Activated CD8-positive, alpha-beta memory T cell treated with anti-CD3 and anti-CD28 coated beads, Interleukin-2, amount 50 U/mL, for 1 hour (primary cell): Measurements from ENCODE around the gene DGKD.

Source experiments
- DNase-seq: peaks from one replicate; pipeline ENCODE4 v3.0.0-alpha.2; 2020; ENCODE audit errors: extremely low read depth

The DGKD gene

DNA sequence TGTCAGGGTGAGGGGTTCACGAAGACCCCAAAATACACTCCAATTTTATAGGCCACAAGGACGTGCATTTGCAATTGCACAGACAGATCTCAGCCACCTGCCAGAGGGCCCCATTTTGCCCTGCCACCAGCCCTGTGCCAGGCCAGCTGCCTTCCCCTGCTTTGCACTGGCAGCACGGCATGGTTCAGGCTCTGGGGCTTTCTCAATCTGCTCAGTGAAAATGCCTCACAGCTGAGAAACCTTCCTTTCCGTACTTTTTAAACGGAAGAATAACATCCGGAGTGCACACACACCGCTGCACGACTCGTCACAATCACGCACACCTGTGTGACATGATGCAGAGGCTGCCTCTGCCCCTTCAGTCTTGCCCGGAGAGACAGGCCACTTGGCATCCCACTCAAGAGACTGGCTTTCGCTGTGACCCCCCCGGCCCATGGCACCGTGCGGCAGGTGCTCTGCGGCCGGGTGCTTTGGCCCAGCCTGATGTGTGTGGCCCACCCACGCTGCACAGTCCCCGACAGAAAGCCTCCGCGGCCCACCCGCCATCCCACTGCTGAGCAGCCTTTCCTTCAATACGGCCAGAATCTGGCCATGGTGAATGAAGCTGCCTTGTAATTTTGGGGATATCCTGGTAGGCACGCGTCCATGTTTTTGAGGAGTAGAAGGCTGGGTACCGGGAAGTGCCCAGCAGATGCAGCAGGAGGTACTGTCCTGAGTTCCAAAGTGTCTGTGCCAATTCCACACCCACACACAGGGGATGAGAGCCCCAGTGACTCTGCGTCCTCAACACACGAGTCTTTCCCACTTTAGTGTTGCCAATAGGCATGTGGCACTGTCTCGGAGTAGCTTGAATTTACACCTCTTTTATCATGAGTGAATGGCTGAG lies 123.5 kb downstream of the DGKD start:
- no peak for DNase-seq

DNA sequence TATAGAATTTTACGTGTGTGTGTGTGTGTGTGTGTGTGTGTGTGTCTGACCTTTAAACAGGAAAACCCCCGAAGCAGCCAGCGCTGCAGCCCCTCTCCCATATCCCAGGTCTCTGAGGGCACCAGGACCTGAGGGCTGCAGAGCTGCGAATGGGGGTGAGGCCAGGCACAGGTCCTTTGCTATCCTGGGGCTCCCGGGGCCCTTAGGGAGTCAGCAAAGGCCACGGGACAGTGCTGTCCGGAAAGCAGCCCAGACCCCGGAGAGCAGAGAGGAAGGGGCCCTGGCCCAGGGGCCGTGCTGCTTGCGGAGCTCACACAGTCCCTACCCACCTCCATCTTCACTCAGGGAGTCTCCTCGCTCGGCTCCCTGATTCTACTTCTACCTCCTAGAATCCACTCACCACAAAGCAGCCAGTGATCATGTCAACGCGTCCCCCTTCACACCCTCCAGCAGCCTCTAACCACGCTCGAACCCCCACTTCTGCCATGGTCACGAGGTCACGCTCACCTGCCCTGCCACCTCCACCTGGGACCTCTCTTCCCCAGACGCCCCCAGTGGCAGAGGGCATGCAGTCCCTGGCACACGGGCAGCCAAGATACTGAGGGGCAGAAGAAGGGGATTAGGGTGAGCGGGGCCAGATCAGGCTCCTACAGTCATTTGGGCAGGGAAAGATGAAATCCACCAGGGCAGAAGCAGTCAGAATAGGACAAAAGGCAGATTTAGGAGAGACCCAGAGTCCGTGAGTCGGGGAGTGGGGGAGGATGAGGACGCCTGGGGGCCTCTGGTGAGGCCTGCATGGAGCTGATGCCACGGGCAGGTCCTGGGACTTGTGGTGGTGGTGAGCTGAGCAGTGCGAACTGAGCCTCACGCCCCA lies 125.6 kb downstream of the DGKD start:
- DNase-seq, result no peak

DNA sequence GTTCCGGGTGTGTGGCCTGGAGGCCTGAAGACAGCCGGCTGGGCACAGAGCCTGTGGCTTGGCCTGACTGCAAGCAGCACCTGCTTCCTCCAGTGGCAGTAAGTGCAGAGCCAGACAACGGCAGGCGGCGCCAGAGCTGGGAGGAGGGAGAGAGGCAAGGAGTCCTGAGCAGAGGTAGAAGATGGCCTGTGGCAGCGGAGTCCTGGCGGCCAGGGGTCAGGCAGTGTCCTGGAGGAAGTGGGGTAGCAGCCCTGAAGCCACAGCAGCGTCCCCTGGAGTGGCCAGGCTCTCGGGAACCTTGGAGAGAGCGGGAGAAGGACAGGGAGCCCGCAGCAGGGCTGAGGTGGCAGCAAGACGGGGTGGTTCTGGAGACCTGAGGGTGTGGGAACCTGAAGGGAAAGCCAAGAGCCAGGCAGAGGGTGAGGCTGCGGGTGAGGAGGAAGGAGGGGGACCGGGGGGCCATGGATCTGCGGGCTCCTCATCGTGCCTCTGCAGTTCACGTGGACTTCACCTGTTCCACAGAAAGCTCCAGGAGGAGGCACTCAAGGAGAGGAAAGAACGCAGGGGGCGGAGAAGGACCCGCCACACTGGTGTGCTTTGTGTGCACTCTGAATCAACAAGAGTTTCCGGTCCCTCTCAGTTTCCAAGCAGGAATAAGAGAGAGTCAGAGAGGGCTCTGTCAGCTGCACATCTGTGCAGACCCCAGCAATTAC lies 126.4 kb downstream of the DGKD start:
- no peak for DNase-seq

DNA sequence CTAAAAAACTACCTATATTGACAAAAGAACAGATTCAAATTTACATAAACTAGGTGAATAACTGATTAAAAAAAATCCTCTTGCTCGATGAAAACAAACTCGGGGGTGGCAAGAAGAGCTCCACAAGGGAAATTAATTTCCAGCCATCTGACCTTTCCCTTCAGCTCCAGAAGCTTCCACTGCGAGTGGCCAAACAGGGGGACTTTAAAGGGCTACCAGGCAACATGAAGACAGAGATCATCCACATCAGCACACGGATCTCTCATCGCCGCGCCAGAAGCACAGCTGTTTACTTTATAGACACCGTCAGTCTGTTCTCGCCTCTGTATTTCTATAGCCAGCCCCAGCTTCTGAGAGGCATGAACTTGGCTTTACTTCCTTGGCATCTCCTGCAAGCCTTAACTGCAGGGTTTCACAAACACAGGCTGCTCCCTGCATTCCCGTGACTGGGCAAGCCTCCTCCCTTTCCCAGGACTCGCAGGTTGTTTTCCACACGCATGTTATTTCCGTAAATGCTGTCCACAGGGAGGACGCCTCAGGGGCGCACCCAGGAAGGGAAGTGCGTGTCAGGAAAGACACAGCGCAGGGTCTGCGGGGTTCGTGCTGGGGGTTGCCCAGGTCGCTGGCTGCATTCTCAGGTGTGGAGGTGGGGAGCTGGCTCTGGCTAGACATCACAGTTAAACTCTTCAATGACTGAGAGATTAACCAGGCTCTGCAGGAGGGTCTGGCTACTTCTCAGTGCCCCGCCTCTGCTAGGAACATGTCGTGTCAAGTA lies 127.3 kb downstream of the DGKD start:
- DNase-seq, result no peak

DNA sequence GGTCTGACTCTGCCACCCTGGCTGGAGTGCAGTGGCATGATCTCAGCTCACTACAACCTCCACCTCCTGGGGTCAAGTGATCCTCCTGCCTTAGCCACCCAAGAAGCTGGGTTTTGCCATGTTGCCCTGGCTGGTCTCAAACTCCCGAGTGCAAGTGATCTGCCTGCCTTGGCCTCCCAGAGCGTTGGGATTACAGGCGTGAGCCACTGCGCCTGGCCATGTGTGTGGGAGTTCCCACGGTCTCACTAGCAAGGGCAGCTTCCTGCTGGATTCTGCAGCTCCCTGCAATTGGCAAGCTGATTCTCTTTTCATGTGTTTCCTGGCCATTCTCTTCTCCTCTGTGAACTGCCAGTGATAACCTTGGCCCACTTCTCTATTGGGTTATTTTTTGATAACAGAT lies 128.3 kb downstream of the DGKD start:
- DNase-seq, result no peak

DNA sequence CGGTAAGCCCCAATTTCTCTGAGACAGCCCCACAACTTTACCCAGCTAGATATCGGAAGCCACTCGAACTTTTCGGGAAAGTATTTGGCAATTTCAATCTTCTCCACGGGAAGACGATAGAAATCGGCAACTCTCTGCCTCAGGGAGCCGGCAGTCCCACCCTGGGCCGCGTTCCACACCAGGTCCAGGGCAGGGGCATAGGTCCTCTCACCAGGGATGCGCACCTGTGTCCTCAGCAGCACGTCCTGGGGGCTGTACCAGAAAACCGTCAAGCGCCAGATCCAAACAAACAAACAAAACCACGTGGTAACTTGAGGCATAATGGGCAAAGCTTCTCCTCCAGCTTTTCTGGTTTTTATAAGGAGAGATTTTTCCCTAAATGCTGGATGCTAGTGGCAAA lies 131.4 kb downstream of the DGKD start:
- DNase-seq, result no peak

DNA sequence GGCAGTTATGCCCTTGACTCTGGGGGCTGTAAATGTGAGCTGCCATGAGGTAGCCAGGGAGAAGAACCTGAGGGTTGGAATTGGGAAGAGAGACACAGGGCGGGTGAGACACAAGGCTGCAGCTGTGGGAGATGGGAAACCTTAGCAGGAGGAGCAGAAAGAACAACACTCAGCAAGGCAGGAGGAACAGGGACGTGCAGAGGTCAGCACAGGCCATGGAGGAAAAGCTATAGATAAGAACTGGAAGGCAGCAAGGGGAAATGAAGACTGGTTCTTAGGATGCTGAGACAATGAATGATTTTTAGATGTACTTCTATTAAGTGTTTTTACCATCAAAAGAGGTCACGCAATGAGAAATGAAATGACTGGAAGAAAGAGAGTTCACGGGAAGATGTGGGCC lies 132.1 kb downstream of the DGKD start:
- no peak for DNase-seq

DNA sequence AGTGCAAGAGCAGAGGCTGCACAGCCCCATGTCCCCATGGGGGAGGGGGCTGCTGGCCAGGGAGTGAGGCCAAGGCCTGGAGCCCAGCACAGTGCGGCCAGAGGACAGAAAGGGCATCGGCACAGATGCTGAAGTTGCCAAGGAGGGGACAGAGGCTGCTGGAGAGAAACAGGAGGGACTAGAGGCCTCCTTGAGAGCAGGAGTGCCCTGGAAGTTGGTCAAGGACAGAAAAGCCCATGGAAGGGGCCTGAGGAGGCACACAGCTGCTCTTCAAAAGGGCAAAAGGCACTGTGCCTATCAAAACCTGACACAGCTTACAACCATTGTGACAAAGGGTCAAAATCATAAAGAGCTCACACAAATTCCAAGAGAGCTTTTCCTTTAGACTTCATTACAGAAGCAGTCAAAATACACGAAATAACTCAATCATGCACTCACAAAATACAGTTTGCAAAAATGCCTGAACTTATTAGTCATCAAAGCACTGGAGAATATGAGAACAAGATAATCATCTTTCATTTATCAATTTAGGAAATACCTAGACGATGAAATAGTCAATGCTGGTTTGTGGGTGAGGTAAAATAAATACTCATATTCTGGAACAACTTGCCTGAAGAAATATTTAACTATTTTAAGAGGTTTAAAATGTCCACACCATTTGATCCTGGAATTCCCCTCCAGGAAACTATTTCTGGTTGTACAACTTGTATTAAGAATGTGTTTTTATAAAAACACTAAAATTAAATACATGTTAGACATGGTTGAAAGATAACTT lies 132.7 kb downstream of the DGKD start:
- no peak for DNase-seq

DNA sequence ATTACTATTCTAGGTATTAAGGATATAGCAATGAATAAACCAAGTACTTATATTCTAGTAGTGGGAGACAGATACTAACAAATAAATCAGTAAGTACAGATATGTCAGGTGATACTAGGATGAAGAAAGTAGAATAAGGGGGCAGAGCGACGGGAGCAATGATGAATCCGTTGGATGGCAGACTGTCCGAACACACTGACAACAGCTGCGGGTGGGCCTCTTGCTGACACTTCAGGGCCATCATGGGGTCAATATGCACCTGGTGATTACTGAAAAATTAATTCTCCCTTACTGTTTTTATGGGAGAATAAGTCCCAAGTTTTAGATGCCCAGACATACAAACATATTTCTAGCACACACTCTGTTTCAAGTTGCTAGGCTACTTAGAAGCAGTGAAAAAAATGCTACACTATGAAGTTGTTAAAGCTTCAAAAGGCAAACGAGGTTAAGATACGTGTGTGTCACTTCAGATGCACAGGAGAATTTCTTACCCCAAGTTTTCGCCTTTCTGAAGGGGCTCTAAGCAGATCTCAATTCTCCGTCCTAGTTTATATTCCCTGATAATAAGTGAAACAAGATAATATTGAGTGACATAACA lies 133.6 kb downstream of the DGKD start:
- no peak for DNase-seq

DNA sequence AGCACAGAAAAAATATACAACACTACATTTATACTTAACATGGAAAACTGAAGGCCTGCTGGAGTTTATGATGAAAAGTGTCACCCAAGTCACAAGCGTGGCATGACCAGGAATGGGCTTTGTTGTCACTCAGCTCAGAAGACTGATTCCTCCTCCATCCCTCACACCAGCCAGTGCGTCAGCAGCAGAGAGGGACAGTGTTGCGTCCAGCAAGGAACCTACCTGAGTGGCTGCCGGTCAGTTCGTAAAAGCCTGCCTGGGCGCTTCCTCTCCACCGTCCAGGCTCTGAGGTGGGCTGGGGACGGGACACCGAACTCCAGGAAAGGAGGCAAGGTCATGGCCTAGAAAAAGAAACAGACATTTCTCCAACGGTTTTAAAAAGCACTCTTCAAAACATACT lies 134.8 kb downstream of the DGKD start:
- no peak for DNase-seq

DNA sequence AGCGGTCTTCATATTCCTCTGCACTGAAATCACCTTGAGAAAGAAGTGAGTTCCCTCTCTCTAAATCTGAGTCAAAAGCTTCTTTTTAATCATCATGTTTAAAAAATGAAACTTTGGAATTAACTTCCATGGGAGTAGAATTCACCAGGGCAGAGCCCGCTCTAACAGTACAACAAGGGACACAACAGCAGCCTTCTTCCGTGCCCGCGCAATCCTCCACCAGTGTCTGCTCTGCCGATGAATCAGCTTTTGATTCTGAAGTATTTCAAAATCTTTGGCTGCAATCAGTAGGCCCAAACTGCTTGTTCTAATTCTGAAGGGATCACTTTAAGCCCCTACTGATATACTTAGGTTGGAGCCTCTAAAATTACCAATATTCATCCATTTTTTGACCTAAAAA lies 135.4 kb downstream of the DGKD start:
- DNase-seq, result no peak

DNA sequence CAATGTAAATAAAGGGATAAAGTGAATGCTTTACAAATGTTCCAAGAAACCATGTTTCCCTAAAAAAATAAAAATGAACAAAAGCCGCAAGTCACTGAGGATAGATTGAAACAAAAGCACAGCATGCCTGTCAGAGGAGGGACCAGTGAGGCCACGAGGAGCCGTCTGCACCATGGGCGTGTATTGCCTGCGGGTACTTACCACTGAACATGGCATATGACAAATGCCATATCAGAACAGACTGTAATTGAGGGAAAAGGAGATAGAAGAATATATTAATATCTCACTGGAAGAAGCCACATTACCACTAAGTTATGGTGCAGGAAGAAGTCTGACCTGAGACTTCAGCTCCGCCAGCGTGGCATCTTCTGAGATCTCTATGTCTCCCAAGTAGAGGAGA lies 136.5 kb downstream of the DGKD start:
- no peak for DNase-seq

DNA sequence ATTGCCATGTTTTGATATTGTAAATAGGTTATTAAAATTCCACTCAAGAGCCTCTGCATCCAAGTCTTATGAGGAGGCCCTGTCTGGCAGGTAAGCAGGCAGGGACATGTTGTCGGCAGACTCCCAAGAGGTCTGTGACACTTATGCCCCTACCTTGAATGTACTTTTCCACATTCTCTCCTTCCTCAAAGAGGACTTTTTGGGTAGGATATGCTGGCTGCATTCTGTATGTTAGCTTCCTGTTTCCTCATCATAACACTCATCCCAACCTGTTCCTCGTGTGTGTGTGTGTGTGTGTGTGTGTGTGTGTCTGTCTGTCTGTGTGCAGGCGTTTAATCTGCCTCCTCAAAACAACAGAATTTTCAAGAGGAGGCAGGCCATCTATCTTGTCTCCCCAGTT lies 137.0 kb downstream of the DGKD start:
- DNase-seq, result no peak

DNA sequence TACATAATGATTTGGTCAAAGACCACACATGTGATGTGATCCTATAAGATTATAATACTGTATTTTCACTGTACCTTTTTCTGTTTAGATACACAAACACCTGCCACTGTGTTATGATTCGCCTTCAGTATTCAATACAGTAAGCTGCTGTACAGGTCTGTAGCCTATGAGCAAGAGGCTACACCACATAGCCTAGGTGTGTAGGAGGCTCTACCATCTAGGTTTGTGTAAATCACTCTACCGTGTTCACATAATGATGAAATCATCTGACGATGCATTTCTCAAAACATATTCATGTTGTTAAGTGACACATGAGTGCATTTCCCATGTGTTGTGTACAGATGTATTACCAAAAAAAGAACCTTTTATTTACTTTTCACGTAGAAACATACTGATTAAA lies 137.8 kb downstream of the DGKD start:
- no peak for DNase-seq

DNA sequence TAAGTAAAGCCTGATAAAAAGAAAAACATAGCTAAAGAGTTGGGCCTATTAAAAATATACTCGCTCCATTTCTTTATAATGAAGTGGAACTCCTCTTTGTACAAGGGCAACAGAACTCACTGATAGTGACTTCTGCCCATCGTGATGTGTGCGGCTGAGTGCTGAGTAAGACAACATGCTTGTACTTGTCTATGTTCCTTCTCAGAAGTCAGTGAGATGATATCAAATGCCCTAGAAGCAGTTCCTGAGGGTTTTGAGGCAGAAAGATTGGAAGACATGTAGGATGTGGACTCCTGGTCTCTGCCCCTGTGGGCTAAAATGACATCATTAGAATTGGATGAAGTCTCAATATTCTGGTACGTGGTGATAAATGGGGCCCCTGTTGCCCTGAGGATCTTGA lies 138.5 kb downstream of the DGKD start:
- no peak for DNase-seq

DNA sequence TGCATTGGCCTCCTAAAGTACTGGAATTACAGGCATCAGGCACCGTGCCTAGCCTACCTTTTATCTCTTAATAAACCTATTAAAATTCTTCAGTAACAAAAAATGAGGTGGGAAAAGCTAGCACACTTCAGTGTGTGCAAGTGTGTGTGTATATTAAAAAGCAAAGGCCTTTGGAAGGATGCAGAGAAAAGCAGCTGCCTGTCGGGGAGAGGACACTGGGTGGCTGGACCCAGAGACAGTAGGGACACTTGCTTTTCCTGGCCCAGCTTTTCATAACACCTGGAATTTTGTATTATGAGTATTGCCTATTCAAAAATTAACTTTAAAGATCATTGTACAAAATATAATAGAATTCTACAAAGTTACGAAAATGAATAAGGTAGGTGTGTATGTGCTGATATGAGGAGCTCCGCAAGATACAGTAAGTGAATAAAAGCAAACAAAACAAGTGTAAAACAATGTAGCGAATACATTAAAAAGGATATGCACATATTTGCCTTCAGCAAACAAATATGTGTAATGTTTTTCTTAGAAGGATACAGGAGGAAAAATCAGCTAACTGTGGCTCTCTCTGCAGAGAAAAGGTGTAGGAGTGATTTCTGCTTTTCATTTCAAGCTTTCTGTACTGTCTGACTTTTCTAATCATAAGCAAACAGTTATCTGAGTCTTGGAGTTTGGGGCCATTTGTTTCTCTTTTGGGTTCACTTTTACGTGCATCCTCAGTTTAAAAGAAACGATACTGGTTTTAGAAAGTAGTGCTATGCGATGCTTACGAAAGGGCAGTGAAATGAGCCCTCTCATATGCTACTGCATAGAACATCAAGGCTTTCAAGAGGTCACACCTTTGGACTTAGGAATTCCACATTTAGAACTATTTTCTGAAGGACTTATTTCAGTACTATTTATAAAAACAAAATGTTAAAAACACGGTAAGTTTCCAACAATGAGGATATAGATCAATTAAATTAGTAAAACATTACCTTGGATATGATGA lies 141.5 kb downstream of the DGKD start:
- no peak for DNase-seq

DNA sequence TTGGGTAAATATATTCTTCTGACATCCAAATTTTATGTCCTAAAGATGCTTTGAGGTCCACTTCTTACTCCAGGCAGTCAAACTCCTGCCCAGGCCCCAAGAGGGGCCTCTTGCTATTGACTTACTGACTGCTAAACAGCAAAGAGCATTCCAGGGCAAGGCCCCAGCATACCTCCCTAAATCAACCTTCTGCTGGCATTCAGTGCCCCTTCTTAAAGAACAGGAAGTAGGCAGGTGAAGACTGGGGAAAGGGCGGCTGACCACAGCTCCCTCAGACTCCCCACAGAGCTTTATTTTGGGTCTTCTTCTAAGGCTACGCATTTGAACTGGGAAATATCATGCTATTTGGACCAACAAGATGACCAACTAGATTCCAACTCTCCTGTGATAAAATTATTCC lies 143.4 kb downstream of the DGKD start:
- DNase-seq, result no peak

DNA sequence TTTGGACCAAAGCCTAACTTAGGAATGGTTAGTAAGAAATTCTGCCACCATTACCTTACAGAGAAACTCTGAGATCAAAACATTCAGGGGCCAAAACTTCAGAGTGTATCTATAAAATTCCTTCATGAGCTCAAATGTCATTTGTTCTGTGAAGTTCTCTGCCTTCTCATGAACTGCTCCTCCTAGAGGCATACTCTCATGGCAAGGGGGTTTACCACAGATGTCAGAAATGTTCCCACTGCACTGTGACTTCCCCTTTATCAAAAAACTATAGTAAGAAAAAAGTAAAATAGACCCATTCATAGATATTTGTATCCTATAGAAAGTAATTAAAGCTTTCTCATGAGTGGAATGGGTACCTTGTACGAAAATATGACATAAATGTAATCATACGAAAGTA lies 143.8 kb downstream of the DGKD start:
- no peak for DNase-seq

DNA sequence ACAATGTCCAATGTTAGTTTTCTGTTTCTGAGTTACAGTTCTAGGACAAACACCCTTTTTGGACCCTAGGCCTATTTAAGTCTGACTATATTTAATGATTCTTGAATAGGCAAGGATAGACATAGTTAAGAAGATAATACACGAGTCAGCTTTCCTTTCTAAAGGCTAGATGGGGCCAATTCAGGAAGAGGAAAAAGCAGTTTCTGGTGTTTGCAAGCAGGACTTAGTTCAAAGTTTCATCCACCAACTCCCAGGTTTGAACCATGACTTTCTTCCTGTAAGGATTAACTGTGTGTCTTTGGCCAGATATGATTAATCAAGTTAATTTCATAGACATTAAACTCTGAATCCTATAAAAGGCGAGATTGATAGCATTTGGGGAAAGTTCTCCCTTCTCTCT lies 145.6 kb downstream of the DGKD start:
- no peak for DNase-seq
